ENCODE results near the gene C1QTNF1. TPM values are rescaled to one million over a fixed set of nuclear protein-coding genes. Genes with fewer than 3 reads are reported as not detected.

The C1QTNF1 gene
- total and polyA plus RNA-seq, 5 donors from 2014 or later, result not detected

DNA sequence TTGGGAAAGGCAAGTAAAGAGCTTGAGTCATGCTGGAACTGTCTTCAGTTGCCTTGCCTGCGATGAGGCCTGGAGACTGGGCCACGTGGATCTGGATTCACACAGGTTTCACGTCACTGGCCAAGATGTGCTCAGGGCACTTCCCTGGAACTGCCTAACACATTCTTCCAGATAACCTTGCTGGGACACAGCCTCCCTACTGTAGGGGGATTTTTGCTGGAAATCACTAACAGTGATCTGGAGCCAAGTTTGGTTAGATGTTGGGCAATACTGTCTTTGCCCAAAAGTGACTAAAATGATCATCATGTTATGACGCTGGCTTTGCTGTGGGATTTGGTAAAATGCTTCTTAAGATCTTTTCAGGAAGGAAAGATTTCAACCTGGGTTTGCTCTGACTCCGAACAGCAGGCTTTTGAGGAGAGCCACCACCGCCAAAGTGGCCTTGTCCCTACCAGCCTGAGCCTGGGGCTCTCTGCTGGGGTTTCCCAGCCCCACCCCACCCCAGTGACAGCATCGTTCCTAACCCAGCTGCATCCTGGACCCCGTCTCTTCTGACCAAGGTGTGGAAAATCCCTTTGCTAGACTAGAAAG, 14.7 kb downstream of the C1QTNF1 start:
- peaks cover 0 to 4% (median 0%) of the 10 kb centered on the region in 4 donors for H3K4me1 Mint-ChIP-seq
- no peaks in the 10 kb centered on the region for H3K4me1 ChIP-seq (ENCODE audit: control insufficient read depth, insufficient read depth, low read length, poor library complexity, severe bottlenecking)
- DNase-seq (no peak), ATAC-seq (ENCODE audit: low read depth in 2 of 2) (no peak)
- H3K4me3 ChIP-seq (ENCODE audit: low read depth, low read length), result no peak overlapping the region
- H3K27me3 Mint-ChIP-seq, result peaks cover 6% of the 10 kb centered on the region
- no peaks in the 10 kb centered on the region for H3K36me3 Mint-ChIP-seq
- no peak overlapping the region for H3K4me3 Mint-ChIP-seq
- no peak overlapping the region for H3K27ac Mint-ChIP-seq
- H3K9me3 Mint-ChIP-seq, result peaks cover 0 to 1% (median 0%) of the 10 kb centered on the region in 7 donors
- no peak overlapping the region for H3K27ac ChIP-seq (ENCODE audit: insufficient read depth, low read length, poor library complexity, severe bottlenecking)
- H3K9me3 ChIP-seq (ENCODE audit: control insufficient read depth in 2 of 2, low read length in 2 of 2), result no peaks in the 10 kb centered on the region
- H3K36me3 ChIP-seq (ENCODE audit: control insufficient read depth, insufficient read depth, low read length), result no peaks in the 10 kb centered on the region
- H3K27me3 ChIP-seq (ENCODE audit: control insufficient read depth, insufficient read depth, low read length), result no peaks in the 10 kb centered on the region

GRCh38 chr17:79039171-79039570, 15.2 kb downstream of the C1QTNF1 start:
- Mint-ChIP-seq H3K9me3 (peaks cover 0 to 1% (median 0%) of the 10 kb centered on the region in 7 donors), H3K4me3 (no peak overlapping the region), H3K36me3 (no peaks in the 10 kb centered on the region), H3K4me1 (peaks cover 0 to 4% (median 0%) of the 10 kb centered on the region in 4 donors), H3K27me3 (peaks cover 2% of the 10 kb centered on the region), H3K27ac (no peak overlapping the region)
- no peaks in the 10 kb centered on the region for H3K4me1 ChIP-seq (ENCODE audit: control insufficient read depth, insufficient read depth, low read length, poor library complexity, severe bottlenecking)
- ATAC-seq (ENCODE audit: low read depth in 2 of 2), result no peak
- no peak overlapping the region for H3K4me3 ChIP-seq (ENCODE audit: low read depth, low read length)
- H3K27ac ChIP-seq (ENCODE audit: insufficient read depth, low read length, poor library complexity, severe bottlenecking), result no peak overlapping the region
- H3K27me3 ChIP-seq (ENCODE audit: control insufficient read depth, insufficient read depth, low read length), result no peaks in the 10 kb centered on the region
- no peaks in the 10 kb centered on the region for H3K36me3 ChIP-seq (ENCODE audit: control insufficient read depth, insufficient read depth, low read length)
- DNase-seq, result no peak
- H3K9me3 ChIP-seq (ENCODE audit: control insufficient read depth in 2 of 2, low read length in 2 of 2), result no peaks in the 10 kb centered on the region

DNA sequence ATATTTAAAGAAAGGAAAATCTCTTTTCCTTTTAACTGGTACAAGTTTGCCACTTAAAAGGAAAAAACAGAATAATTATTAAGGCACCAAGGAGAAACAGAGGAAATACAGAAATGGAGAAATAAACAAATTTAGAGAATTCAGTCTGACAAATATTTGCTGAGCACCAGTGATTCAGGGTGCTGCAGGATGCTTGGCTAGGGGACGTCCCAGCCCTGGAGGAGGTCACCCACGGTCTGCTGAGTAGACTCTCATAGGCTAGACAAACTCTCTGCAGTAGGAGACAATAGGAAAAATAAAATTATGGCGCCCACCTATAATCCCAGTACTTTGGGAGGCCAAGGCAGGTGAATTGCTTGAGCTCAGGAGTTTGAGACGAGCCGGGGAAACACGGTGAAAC, 15.9 kb downstream of the C1QTNF1 start:
- Mint-ChIP-seq H3K9me3 (peaks cover 0 to 1% (median 0%) of the 10 kb centered on the region in 7 donors), H3K4me1 (peaks cover 0 to 4% (median 0%) of the 10 kb centered on the region in 4 donors), H3K36me3 (no peaks in the 10 kb centered on the region), H3K4me3 (no peak overlapping the region), H3K27ac (no peak overlapping the region), H3K27me3 (no peaks in the 10 kb centered on the region)
- Histone ChIP-seq H3K27ac (ENCODE audit: insufficient read depth, low read length, poor library complexity, severe bottlenecking) (no peak overlapping the region), H3K27me3 (ENCODE audit: control insufficient read depth, insufficient read depth, low read length) (no peaks in the 10 kb centered on the region), H3K4me1 (ENCODE audit: control insufficient read depth, insufficient read depth, low read length, poor library complexity, severe bottlenecking) (no peaks in the 10 kb centered on the region), H3K9me3 (ENCODE audit: control insufficient read depth in 2 of 2, low read length in 2 of 2) (no peaks in the 10 kb centered on the region), H3K4me3 (ENCODE audit: low read depth, low read length) (no peak overlapping the region), H3K36me3 (ENCODE audit: control insufficient read depth, insufficient read depth, low read length) (no peaks in the 10 kb centered on the region)
- ATAC-seq (ENCODE audit: low read depth in 2 of 2) (no peak), DNase-seq (no peak)

- H3K36me3 Mint-ChIP-seq, result no peaks in the 10 kb centered on the region
- no peaks in the 10 kb centered on the region for H3K27me3 Mint-ChIP-seq
- no peak for ATAC-seq (ENCODE audit: low read depth in 2 of 2)
- Histone ChIP-seq H3K27me3 (ENCODE audit: control insufficient read depth, insufficient read depth, low read length) (no peaks in the 10 kb centered on the region), H3K27ac (ENCODE audit: insufficient read depth, low read length, poor library complexity, severe bottlenecking) (no peak overlapping the region), H3K4me3 (ENCODE audit: low read depth, low read length) (no peak overlapping the region), H3K36me3 (ENCODE audit: control insufficient read depth, insufficient read depth, low read length) (no peaks in the 10 kb centered on the region), H3K9me3 (ENCODE audit: control insufficient read depth in 2 of 2, low read length in 2 of 2) (no peaks in the 10 kb centered on the region), H3K4me1 (ENCODE audit: control insufficient read depth, insufficient read depth, low read length, poor library complexity, severe bottlenecking) (no peaks in the 10 kb centered on the region)
- H3K4me1 Mint-ChIP-seq, result peaks cover 0 to 9% (median 4%) of the 10 kb centered on the region in 4 donors
- H3K9me3 Mint-ChIP-seq, result peaks cover 0 to 1% (median 0%) of the 10 kb centered on the region in 7 donors
- DNase-seq, result no peak
- H3K27ac Mint-ChIP-seq, result no peak overlapping the region
- H3K4me3 Mint-ChIP-seq, result no peak overlapping the region
Observed at GRCh38 chr17:79041041-79041570, 17.1 kb downstream of the C1QTNF1 start.

DNA sequence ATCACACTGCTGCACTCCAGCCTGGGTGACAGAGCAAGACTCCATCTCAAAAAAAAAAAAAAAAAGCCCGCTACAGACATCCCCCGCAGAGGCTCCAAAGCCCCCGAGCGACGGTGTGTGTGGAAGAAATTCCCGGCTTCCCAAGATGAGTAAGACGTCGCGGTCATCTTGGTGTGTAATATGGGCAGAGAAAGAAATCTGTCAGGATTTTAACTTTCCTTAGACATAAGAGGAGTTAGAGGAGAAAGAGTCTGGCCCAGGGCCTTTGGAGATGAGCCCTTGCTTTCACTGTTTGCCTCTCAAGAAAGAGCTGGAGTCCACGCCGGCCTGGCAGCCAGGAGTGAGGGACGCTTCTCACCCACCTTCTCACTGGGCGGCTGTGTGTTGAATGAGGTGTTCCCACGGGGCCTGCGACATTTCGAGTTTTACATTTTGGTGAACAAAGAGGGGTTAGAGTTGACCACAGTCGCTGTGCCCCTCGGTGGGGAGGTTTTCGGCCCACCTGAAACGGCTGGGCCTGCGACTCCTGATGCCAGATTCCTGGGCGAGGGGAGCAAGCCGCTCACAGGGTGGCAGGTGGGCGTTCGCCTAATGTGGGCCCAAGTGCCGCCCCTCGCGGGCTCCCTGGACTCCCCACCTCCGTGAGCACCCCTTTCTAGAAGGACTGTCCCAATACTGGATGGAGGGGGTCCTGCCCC, 17.9 kb downstream of the C1QTNF1 start:
- H3K27me3 ChIP-seq (ENCODE audit: control insufficient read depth, insufficient read depth, low read length), result no peaks in the 10 kb centered on the region
- peak in 1 of 2 donors; percentile 18 for ATAC-seq (ENCODE audit: low read depth in 2 of 2)
- DNase-seq, result no peak
- no peaks in the 10 kb centered on the region for H3K36me3 Mint-ChIP-seq
- no peaks in the 10 kb centered on the region for H3K4me1 ChIP-seq (ENCODE audit: control insufficient read depth, insufficient read depth, low read length, poor library complexity, severe bottlenecking)
- H3K4me3 ChIP-seq (ENCODE audit: low read depth, low read length), result no peak overlapping the region
- no peaks in the 10 kb centered on the region for H3K27me3 Mint-ChIP-seq
- H3K27ac ChIP-seq (ENCODE audit: insufficient read depth, low read length, poor library complexity, severe bottlenecking), result no peak overlapping the region
- H3K9me3 ChIP-seq (ENCODE audit: control insufficient read depth in 2 of 2, low read length in 2 of 2), result no peaks in the 10 kb centered on the region
- no peaks in the 10 kb centered on the region for H3K36me3 ChIP-seq (ENCODE audit: control insufficient read depth, insufficient read depth, low read length)
- peaks cover 0 to 9% (median 4%) of the 10 kb centered on the region in 4 donors for H3K4me1 Mint-ChIP-seq
- no peak overlapping the region for H3K27ac Mint-ChIP-seq
- no peak overlapping the region for H3K4me3 Mint-ChIP-seq
- H3K9me3 Mint-ChIP-seq, result peaks cover 0 to 1% (median 0%) of the 10 kb centered on the region in 7 donors

DNA sequence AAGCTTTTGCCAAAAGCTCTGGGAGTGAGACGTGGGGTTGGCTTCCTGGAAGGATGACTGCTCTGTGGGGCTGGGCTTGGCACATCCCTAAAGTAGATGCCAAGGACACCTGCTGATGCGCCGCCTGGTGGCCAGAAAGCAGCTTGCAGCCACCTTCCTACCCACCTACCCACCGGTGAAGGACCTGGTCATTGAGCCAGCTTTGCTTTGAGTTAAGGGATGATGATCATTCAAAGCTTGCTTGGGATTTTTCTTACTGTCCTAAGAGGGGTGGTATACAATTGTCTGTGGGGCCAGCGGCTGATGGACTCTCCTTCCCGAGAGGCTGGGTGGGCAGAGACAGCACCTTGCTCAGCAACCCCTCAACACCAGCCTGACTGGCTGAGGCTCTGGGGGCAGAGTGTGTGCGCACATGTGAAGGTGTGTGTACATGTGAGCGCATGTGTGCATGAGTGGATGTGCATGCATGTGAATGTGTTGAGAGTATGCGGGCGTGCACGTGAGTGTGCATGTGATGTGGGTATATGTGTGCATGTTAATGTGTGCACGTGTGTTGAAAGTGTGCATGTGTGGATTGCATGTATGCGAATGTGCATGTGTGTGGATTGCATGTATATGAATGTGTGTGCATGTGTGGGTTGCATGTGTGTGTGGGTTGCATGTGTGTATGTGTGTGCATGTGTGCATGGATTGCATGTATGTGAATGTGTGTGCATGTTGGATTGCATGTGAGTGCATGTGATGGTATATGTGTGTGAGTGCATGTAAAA, 18.6 kb downstream of the C1QTNF1 start:
- no peak overlapping the region for H3K27ac Mint-ChIP-seq
- no peaks in the 10 kb centered on the region for H3K27me3 Mint-ChIP-seq
- no peak overlapping the region for H3K4me3 ChIP-seq (ENCODE audit: low read depth, low read length)
- H3K36me3 ChIP-seq (ENCODE audit: control insufficient read depth, insufficient read depth, low read length), result no peaks in the 10 kb centered on the region
- H3K27me3 ChIP-seq (ENCODE audit: control insufficient read depth, insufficient read depth, low read length), result no peaks in the 10 kb centered on the region
- peaks cover 0 to 9% (median 4%) of the 10 kb centered on the region in 4 donors for H3K4me1 Mint-ChIP-seq
- DNase-seq (peak; percentile 29 to 56 (median 50)), ATAC-seq (ENCODE audit: low read depth in 2 of 2) (peak; percentile 28 to 50)
- no peak overlapping the region for H3K27ac ChIP-seq (ENCODE audit: insufficient read depth, low read length, poor library complexity, severe bottlenecking)
- no peaks in the 10 kb centered on the region for H3K9me3 ChIP-seq (ENCODE audit: control insufficient read depth in 2 of 2, low read length in 2 of 2)
- peaks cover 0 to 1% (median 0%) of the 10 kb centered on the region in 7 donors for H3K9me3 Mint-ChIP-seq
- no peaks in the 10 kb centered on the region for H3K36me3 Mint-ChIP-seq
- H3K4me1 ChIP-seq (ENCODE audit: control insufficient read depth, insufficient read depth, low read length, poor library complexity, severe bottlenecking), result no peaks in the 10 kb centered on the region
- no peak overlapping the region for H3K4me3 Mint-ChIP-seq

- no peak for DNase-seq
- Mint-ChIP-seq H3K27ac (peak overlapping the region in 1 of 3 donors; percentile 36), H3K36me3 (no peaks in the 10 kb centered on the region), H3K4me3 (no peak overlapping the region), H3K27me3 (no peaks in the 10 kb centered on the region), H3K9me3 (peaks cover 0 to 1% (median 0%) of the 10 kb centered on the region in 7 donors), H3K4me1 (peaks cover 0 to 9% (median 4%) of the 10 kb centered on the region in 4 donors)
- no peak for ATAC-seq (ENCODE audit: low read depth in 2 of 2)
- no peak overlapping the region for H3K4me3 ChIP-seq (ENCODE audit: low read depth, low read length)
- H3K27me3 ChIP-seq (ENCODE audit: control insufficient read depth, insufficient read depth, low read length), result no peaks in the 10 kb centered on the region
- no peaks in the 10 kb centered on the region for H3K4me1 ChIP-seq (ENCODE audit: control insufficient read depth, insufficient read depth, low read length, poor library complexity, severe bottlenecking)
- no peaks in the 10 kb centered on the region for H3K36me3 ChIP-seq (ENCODE audit: control insufficient read depth, insufficient read depth, low read length)
- no peaks in the 10 kb centered on the region for H3K9me3 ChIP-seq (ENCODE audit: control insufficient read depth in 2 of 2, low read length in 2 of 2)
- no peak overlapping the region for H3K27ac ChIP-seq (ENCODE audit: insufficient read depth, low read length, poor library complexity, severe bottlenecking)
Observed at GRCh38 chr17:79043191-79043930, 19.4 kb downstream of the C1QTNF1 start.
